Measurements from ENCODE around the gene SPRR2B. TPM values are rescaled to one million over a fixed set of nuclear protein-coding genes. Genes with fewer than 3 reads are reported as not detected.

Gene SPRR2B
- total RNA-seq, 1 experiment from 2014 or later, result not detected

DNA sequence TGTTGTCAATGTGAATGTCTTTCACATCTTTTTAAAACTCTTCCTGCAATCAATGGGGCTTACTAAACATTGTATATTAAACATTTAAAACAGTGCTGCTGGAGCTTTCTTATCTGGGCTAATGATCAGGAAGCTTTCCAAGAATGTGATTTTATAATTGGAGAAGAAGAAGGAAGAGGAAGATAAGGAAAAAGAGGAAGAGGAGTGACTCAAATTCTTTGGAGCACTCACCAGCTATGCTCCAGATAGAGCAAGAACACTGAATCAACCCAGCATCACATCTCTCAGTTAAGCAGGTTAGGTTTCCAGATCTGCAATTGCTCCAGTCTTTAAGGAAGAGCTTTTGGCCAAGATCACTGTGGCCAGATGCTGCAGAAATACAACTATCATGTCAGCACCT is 24.4 kb upstream of the SPRR2B start:
- Histone ChIP-seq H2AFZ (ENCODE audit: low read length) (no peak overlapping the region), H3K27me3 (ENCODE audit: low read length) (no peaks in the 10 kb centered on the region), H3K9me3 (ENCODE audit: low read length) (no peaks in the 10 kb centered on the region), H3K9ac (ENCODE audit: low read length) (no peak overlapping the region), H3K4me2 (ENCODE audit: low read depth, low read length, poor library complexity, severe bottlenecking) (no peak overlapping the region), H3K4me3 (ENCODE audit: low read length) (no peak overlapping the region), H3K79me2 (ENCODE audit: low read length) (no peaks in the 10 kb centered on the region), H3K9me2 (replicated peaks; ENCODE audit: insufficient read depth, low read length) (no peaks in the 10 kb centered on the region), H3K4me1 (ENCODE audit: low read length) (no peaks in the 10 kb centered on the region), H3K36me3 (ENCODE audit: insufficient read depth, low read length) (no peaks in the 10 kb centered on the region), H4K20me1 (ENCODE audit: insufficient read depth, low read depth, low read length) (no peaks in the 10 kb centered on the region), H3K27ac (ENCODE audit: low read length) (no peak overlapping the region)
- no peak for DNase-seq

- Histone ChIP-seq H3K4me2 (ENCODE audit: low read depth, low read length, poor library complexity, severe bottlenecking) (no peak within 1 kb of the TSS), H3K27ac (ENCODE audit: low read length) (no peak within 1 kb of the TSS), H3K4me1 (ENCODE audit: low read length) (no peaks in the 10 kb centered on the region), H3K9me3 (ENCODE audit: low read length) (no peaks in the 10 kb centered on the region), H2AFZ (ENCODE audit: low read length) (no peak within 1 kb of the TSS), H3K9me2 (replicated peaks; ENCODE audit: insufficient read depth, low read length) (no peaks in the 10 kb centered on the region), H3K9ac (ENCODE audit: low read length) (no peak within 1 kb of the TSS), H4K20me1 (ENCODE audit: insufficient read depth, low read depth, low read length) (no peaks in the 10 kb centered on the region), H3K79me2 (ENCODE audit: low read length) (no peaks in the 10 kb centered on the region), H3K27me3 (ENCODE audit: low read length) (no peaks in the 10 kb centered on the region), H3K4me3 (ENCODE audit: low read length) (no peak within 1 kb of the TSS), H3K36me3 (ENCODE audit: insufficient read depth, low read length) (no peaks in the 10 kb centered on the region)
- no peak for DNase-seq
Measured at GRCh38 chr1:153094426-153094825, 23.0 kb upstream of the SPRR2B start, which contains the start of gene SPRR2E. SPRR2E (minus strand) TSS chr1:153094526; CDS start chr1:153093751, 775 bp downstream.

GRCh38 chr1:153087652-153088051 is 16.2 kb upstream of the SPRR2B start:
- H4K20me1 ChIP-seq (ENCODE audit: insufficient read depth, low read depth, low read length), result no peaks in the 10 kb centered on the region
- no peaks in the 10 kb centered on the region for H3K36me3 ChIP-seq (ENCODE audit: insufficient read depth, low read length)
- H2AFZ ChIP-seq (ENCODE audit: low read length), result no peak overlapping the region
- H3K27me3 ChIP-seq (ENCODE audit: low read length), result no peaks in the 10 kb centered on the region
- DNase-seq, result no peak
- no peaks in the 10 kb centered on the region for H3K79me2 ChIP-seq (ENCODE audit: low read length)
- H3K27ac ChIP-seq (ENCODE audit: low read length), result no peak overlapping the region
- no peaks in the 10 kb centered on the region for H3K9me3 ChIP-seq (ENCODE audit: low read length)
- H3K4me1 ChIP-seq (ENCODE audit: low read length), result no peaks in the 10 kb centered on the region
- H3K4me2 ChIP-seq (ENCODE audit: low read depth, low read length, poor library complexity, severe bottlenecking), result no peak overlapping the region
- no peak overlapping the region for H3K9ac ChIP-seq (ENCODE audit: low read length)
- no peaks in the 10 kb centered on the region for H3K9me2 ChIP-seq (replicated peaks; ENCODE audit: insufficient read depth, low read length)
- no peak overlapping the region for H3K4me3 ChIP-seq (ENCODE audit: low read length)

DNA sequence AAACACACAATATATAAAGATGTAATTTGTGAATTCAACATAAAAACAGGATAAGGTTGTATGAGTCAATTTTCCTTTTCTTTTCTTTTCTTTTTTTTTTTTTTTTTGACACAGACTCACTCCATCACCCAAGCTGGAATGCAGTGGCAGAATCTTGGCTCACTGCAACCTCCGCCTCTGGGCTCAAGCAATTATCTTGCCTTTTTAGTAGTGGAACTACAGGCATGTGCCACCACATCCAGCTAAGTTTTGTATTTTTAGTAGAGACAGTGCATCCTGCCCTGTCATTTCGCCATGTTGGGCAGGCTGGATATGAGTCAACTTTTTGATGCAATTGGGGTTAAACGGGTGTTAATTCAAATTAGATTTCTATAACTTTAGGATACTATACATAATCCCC is 10.3 kb upstream of the SPRR2B start:
- Histone ChIP-seq H3K27me3 (ENCODE audit: low read length) (no peaks in the 10 kb centered on the region), H3K27ac (ENCODE audit: low read length) (no peak overlapping the region), H3K9me3 (ENCODE audit: low read length) (no peaks in the 10 kb centered on the region), H3K4me1 (ENCODE audit: low read length) (no peaks in the 10 kb centered on the region), H3K4me3 (ENCODE audit: low read length) (no peak overlapping the region), H3K36me3 (ENCODE audit: insufficient read depth, low read length) (no peaks in the 10 kb centered on the region), H2AFZ (ENCODE audit: low read length) (no peak overlapping the region), H3K79me2 (ENCODE audit: low read length) (no peaks in the 10 kb centered on the region), H4K20me1 (ENCODE audit: insufficient read depth, low read depth, low read length) (no peaks in the 10 kb centered on the region), H3K4me2 (ENCODE audit: low read depth, low read length, poor library complexity, severe bottlenecking) (no peak overlapping the region), H3K9ac (ENCODE audit: low read length) (no peak overlapping the region), H3K9me2 (replicated peaks; ENCODE audit: insufficient read depth, low read length) (no peaks in the 10 kb centered on the region)
- DNase-seq, result no peak

GRCh38 chr1:153072806-153073726 is 1.7 kb upstream of the SPRR2B start:
- no peak for DNase-seq
- Histone ChIP-seq H3K9me2 (replicated peaks; ENCODE audit: insufficient read depth, low read length) (no peaks in the 10 kb centered on the region), H3K27me3 (ENCODE audit: low read length) (no peaks in the 10 kb centered on the region), H3K36me3 (ENCODE audit: insufficient read depth, low read length) (no peaks in the 10 kb centered on the region), H3K4me3 (ENCODE audit: low read length) (no peak overlapping the region), H2AFZ (ENCODE audit: low read length) (no peak overlapping the region), H3K4me2 (ENCODE audit: low read depth, low read length, poor library complexity, severe bottlenecking) (no peak overlapping the region), H4K20me1 (ENCODE audit: insufficient read depth, low read depth, low read length) (no peaks in the 10 kb centered on the region), H3K9ac (ENCODE audit: low read length) (no peak overlapping the region), H3K9me3 (ENCODE audit: low read length) (no peaks in the 10 kb centered on the region), H3K79me2 (ENCODE audit: low read length) (no peaks in the 10 kb centered on the region), H3K27ac (ENCODE audit: low read length) (no peak overlapping the region), H3K4me1 (ENCODE audit: low read length) (no peaks in the 10 kb centered on the region)

GRCh38 chr1:153070243-153070642 is 1.2 kb downstream of the SPRR2B start:
- H3K4me3 ChIP-seq (ENCODE audit: low read length), result no peak overlapping the region
- no peak for DNase-seq
- H3K4me1 ChIP-seq (ENCODE audit: low read length), result no peaks in the 10 kb centered on the region
- no peak overlapping the region for H3K27ac ChIP-seq (ENCODE audit: low read length)
- no peaks in the 10 kb centered on the region for H3K27me3 ChIP-seq (ENCODE audit: low read length)
- no peaks in the 10 kb centered on the region for H4K20me1 ChIP-seq (ENCODE audit: insufficient read depth, low read depth, low read length)
- H2AFZ ChIP-seq (ENCODE audit: low read length), result no peak overlapping the region
- H3K9ac ChIP-seq (ENCODE audit: low read length), result no peak overlapping the region
- H3K9me3 ChIP-seq (ENCODE audit: low read length), result no peaks in the 10 kb centered on the region
- no peaks in the 10 kb centered on the region for H3K9me2 ChIP-seq (replicated peaks; ENCODE audit: insufficient read depth, low read length)
- no peaks in the 10 kb centered on the region for H3K79me2 ChIP-seq (ENCODE audit: low read length)
- no peak overlapping the region for H3K4me2 ChIP-seq (ENCODE audit: low read depth, low read length, poor library complexity, severe bottlenecking)
- H3K36me3 ChIP-seq (ENCODE audit: insufficient read depth, low read length), result no peaks in the 10 kb centered on the region

- no peak overlapping the region for H3K4me3 ChIP-seq (ENCODE audit: low read length)
Measured at GRCh38 chr1:153058826-153059784, 12.3 kb downstream of the SPRR2B start.

GRCh38 chr1:153058154-153058553 is 13.3 kb downstream of the SPRR2B start:
- H3K9me3 ChIP-seq (ENCODE audit: low read length), result no peaks in the 10 kb centered on the region
- H3K9me2 ChIP-seq (replicated peaks; ENCODE audit: insufficient read depth, low read length), result no peaks in the 10 kb centered on the region
- peak; percentile 56 for DNase-seq
- H3K36me3 ChIP-seq (ENCODE audit: insufficient read depth, low read length), result no peaks in the 10 kb centered on the region
- no peak overlapping the region for H3K4me3 ChIP-seq (ENCODE audit: low read length)
- H3K79me2 ChIP-seq (ENCODE audit: low read length), result no peaks in the 10 kb centered on the region
- no peaks in the 10 kb centered on the region for H3K27me3 ChIP-seq (ENCODE audit: low read length)
- H2AFZ ChIP-seq (ENCODE audit: low read length), result no peak overlapping the region
- H3K27ac ChIP-seq (ENCODE audit: low read length), result no peak overlapping the region
- peaks cover 11% of the 10 kb centered on the region for H3K4me1 ChIP-seq (ENCODE audit: low read length)
- no peak overlapping the region for H3K9ac ChIP-seq (ENCODE audit: low read length)
- no peaks in the 10 kb centered on the region for H4K20me1 ChIP-seq (ENCODE audit: insufficient read depth, low read depth, low read length)
- no peak overlapping the region for H3K4me2 ChIP-seq (ENCODE audit: low read depth, low read length, poor library complexity, severe bottlenecking)

More at GRCh38 chr1:153058826-153059784, 12.3 kb downstream of the SPRR2B start:
- Histone ChIP-seq H3K4me1 (ENCODE audit: low read length) (peaks cover 11% of the 10 kb centered on the region), H3K27ac (ENCODE audit: low read length) (no peak overlapping the region), H2AFZ (ENCODE audit: low read length) (no peak overlapping the region), H3K79me2 (ENCODE audit: low read length) (no peaks in the 10 kb centered on the region), H3K9ac (ENCODE audit: low read length) (no peak overlapping the region), H3K36me3 (ENCODE audit: insufficient read depth, low read length) (no peaks in the 10 kb centered on the region), H3K9me3 (ENCODE audit: low read length) (no peaks in the 10 kb centered on the region), H3K4me2 (ENCODE audit: low read depth, low read length, poor library complexity, severe bottlenecking) (no peak overlapping the region), H4K20me1 (ENCODE audit: insufficient read depth, low read depth, low read length) (no peaks in the 10 kb centered on the region), H3K27me3 (ENCODE audit: low read length) (no peaks in the 10 kb centered on the region), H3K9me2 (replicated peaks; ENCODE audit: insufficient read depth, low read length) (no peaks in the 10 kb centered on the region)
- no peak for DNase-seq
